SIG-M5 (cell line): ENCODE results near the gene NPFFR2.
"Not testable (repeated sequence)": the region's sequence is repeated elsewhere in the genome, so short reads cannot be mapped to it uniquely, and the experiment has no call there.

Experiments
- DNase-seq: peaks from one replicate; lab custom pipeline; 2025; lab: John Stamatoyannopoulos, UW

NPFFR2 gene

GRCh38 chr4:72031868-72032608, at the start of gene NPFFR2:
TSS of gene NPFFR2 (plus strand) at chr4:72032000. CDS start at chr4:72128592, 96,592 bp downstream.
- no peak for DNase-seq

DNA sequence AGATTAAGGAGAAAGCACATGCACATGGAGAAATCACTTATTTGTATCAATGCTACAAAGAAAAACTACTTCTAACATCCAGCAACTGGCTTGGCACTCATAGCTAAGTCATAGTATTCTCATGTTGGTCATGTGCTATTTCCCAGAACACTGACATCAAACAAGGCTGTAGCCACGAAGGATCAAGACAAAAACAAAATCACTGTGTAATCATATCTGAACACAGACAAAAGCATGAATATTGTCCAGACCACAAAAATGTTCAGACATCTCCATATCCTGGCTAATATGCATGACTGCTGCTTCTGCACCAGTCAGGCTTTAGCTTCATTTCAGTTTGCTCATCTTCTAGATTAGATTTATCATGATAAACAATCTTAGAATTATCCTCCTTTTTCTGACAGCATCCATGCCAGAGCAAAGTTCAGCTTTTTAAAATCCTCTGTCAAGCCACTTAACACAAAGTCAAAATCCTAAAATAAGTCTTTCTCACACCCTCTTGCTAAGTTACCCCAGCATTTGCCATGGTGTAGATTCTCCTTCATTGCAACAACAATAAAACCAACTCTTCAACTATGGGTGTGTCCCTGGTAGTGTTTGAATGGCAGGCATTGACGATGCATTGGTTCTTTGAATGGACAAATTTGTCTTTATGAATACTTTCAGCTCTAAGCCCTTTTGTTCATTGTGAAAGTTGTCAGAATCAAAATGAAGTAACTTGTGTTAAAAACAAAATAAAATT, 39.1 kb upstream of the NPFFR2 start:
- no peak for DNase-seq

GRCh38 chr4:71994559-71994958, 37.2 kb upstream of the NPFFR2 start:
- DNase-seq, result no peak

DNA sequence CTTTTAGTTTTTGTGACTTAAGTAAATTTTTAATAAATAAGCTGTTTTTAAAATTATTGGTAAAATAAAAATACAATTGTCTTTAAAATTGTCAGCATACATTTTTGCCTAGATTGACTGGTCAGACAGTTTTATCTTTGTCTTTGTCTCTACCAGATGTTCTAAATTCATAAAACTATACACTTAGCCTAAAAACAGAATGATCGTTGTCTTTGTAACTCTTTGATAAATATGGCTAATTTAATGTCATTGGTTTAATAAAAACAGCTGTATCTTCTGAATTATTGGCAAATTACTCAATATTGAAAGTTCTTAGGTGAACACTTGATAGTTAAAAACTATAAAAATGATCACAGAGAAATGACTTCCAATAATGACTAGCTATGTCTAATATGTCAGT, 36.5 kb upstream of the NPFFR2 start:
- DNase-seq, result no peak

- no peak for DNase-seq
Observed at GRCh38 chr4:72006586-72006985, 25.2 kb upstream of the NPFFR2 start.

GRCh38 chr4:72011906-72012305, 19.9 kb upstream of the NPFFR2 start:
- no peak for DNase-seq

- no peak for DNase-seq
Observed at GRCh38 chr4:72016011-72016410, 15.8 kb upstream of the NPFFR2 start.

- DNase-seq, result no peak
Observed at GRCh38 chr4:72019688-72020087, 12.1 kb upstream of the NPFFR2 start.

GRCh38 chr4:72022553-72022952, 9.2 kb upstream of the NPFFR2 start:
- no peak for DNase-seq

DNA sequence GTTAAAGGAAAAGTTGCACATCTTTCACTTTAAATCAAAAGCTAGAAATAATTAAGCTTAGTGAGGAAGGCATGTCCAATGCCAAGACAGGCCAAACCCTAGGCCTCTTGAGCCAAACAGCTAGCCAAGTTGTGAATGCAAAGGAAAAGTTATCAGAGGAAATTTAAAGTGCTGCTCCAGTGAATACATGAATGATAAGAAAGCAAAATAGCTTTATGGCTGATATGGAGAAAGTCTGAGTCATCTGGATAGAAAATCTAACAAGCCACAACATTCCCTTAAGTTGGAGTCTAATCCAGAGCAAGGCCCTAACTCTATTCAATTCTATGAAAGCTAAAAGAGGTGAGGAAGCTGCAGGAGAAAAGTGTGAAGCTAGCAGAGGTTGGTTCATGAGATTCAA, 23.8 kb downstream of the NPFFR2 start:
- no peak for DNase-seq

- DNase-seq, result no peak
Observed at GRCh38 chr4:72063726-72064125, 31.9 kb downstream of the NPFFR2 start.

DNA sequence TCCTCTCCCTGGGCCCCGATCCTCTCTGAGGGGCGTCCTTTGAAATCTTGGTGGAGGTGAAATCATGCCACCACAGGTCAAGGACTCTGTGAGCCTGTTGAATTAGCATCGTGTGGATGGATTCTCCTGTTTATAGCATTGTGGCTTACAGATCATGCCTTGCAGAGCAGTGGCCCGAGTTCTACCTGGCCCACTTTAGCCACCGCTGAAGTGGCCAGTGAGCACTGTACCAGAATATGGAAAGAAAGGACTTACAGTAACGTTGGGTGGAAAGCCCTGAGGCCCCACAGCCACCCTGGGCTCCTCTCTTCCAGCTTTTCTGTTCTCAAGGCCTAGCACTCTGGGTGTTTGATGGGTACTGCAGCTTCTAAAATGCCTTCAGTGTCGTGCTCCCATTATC, 35.3 kb downstream of the NPFFR2 start:
- DNase-seq, result no peak

GRCh38 chr4:72073816-72074215, 42.0 kb downstream of the NPFFR2 start:
- no peak for DNase-seq

GRCh38 chr4:72076562-72076961, 44.8 kb downstream of the NPFFR2 start:
- no peak for DNase-seq

- no peak for DNase-seq
Observed at GRCh38 chr4:72077346-72077745, 45.5 kb downstream of the NPFFR2 start.

DNA sequence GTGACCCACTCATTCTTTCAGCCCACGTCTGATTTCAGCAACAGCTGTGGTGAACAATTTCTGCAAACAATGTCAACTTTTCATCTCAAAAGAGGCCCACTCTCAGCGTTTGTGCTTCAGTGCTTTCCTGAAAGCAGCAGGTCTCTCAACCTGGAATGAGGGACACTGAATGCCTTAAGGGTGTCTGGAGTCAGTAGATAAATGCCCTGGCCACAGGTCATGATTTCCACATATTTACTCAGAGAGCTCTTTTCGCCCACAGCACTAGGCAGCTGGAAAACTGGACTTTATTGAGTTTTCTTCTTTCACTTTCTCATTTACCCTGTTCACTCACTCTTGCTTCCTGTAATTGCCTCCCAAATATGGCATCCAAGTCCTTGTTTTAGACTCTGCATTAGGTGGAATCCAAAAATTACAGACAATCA, 52.8 kb downstream of the NPFFR2 start:
- no peak for DNase-seq

DNA sequence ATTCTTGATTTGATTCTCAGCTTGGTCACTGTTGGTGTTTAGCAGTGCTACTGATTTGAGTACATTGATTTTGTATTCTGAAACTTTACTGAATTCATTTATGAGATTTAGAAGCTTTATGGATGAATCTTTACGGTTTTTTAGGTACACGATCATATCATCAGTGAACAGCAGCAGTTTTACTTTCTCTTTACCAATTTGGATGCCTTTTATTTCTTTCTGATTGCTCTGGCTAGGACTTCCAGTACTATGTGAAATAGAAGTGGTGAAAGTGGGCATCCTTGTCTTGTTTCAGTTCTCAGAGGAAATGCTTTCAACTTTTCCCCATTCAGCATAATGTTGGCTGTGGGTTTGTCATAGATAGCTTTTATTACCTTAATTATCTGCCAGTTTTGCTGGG, 58.8 kb downstream of the NPFFR2 start:
- not testable (repeated sequence) for DNase-seq

- no peak for DNase-seq
Observed at GRCh38 chr4:72094059-72094797, 62.4 kb downstream of the NPFFR2 start.

DNA sequence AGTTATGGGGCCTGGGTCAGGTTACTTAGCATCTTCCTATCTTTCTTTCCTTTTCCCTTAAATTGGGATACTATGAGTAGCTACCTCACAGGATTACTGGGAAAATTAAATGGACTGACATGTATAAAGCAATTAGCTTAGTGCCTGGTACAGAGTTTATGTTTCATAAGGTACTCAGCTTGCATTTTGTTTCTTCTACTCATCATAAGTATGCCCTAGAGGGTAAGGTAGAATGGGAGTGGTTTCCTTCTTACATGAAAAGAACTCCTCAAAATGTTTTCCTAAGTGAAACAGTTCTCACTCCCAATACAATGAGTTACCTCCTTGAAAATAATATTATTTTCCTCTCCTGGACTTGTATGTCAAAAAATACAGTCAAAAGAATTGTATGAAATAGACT, 75.7 kb downstream of the NPFFR2 start:
- DNase-seq, result no peak

DNA sequence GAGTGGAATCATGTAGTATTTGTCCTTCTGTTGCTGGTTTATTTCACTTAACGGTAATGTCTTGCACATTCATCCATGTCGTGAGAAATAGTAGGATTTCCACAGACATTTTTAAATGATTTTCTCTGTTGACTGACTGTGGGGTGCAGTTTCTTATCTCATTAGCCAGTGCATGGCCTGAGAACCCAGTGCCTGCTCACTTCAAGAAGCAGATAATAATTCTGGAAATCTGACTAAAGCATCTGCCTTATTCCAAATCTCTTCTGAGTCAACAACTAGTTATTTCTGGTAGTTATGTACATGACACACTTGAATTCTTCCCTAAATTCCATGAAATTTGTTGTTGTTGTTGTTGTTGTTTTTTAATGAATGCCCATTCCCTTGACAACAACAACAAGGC, 77.6 kb downstream of the NPFFR2 start:
- DNase-seq, result no peak

DNA sequence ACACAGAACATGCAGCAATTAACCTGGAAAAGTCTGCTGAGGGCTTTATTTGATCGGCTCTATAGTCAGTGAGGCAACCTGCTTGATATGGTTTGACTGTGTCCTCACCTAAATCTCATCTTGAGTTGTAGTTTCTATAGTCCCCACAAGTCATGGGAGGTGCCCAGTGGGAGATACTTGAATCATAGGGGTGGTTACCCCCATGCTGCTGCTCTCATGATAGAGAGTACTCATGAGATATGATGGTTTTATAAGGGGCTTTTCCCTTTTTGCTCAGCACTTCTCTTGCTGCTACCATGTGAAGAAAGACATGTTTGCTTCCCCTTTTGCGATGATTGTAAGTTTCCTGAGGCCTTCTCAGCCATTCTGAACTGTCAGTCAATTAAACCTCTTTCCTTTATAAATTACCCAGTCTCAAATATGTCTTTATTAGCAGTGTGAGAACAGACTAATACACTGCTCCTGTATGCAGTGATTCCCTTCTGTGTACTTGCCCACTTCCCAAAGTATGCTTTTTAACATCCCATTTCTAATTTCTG, 78.2 kb downstream of the NPFFR2 start:
- DNase-seq, result no peak

- no peak for DNase-seq
Observed at GRCh38 chr4:72110886-72111285, 79.1 kb downstream of the NPFFR2 start.

GRCh38 chr4:72111863-72112262, 80.1 kb downstream of the NPFFR2 start:
- DNase-seq, result no peak
